Stimulated activated CD4-positive, alpha-beta T cell treated with anti-CD3 and anti-CD28 coated beads, Interleukin-4, amount 100 ng/mL, for 1 hour (primary cell): ENCODE data around the gene TCEA3.

Experiments used
- DNase-seq: peaks from one replicate; pipeline ENCODE4 v3.0.0-alpha.2; 2020

Gene TCEA3

DNA sequence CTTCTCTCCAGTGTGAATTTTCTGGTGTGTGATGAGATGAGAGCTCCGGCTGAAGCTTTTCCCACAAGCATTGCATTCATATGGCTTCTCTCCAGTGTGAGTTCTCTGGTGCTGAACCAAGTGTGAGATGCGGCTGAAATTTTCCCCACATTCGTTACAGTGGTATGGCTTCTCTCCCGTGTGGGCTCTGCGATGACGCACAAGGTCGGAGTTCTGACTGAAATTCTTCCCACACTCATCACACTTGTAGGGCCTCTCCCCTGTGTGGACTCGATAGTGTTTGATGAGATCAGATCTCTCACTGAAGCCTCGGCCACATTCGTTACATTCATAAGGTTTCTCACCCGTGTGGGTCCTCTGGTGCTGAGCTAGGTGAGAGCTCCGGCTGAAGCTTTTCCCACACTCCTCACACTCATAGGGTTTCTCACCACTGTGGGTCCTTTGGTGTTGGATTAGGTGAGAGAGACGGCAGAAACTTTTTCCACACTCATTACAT is 62.3 kb downstream of the TCEA3 start:
- DNase-seq = no peak

DNA sequence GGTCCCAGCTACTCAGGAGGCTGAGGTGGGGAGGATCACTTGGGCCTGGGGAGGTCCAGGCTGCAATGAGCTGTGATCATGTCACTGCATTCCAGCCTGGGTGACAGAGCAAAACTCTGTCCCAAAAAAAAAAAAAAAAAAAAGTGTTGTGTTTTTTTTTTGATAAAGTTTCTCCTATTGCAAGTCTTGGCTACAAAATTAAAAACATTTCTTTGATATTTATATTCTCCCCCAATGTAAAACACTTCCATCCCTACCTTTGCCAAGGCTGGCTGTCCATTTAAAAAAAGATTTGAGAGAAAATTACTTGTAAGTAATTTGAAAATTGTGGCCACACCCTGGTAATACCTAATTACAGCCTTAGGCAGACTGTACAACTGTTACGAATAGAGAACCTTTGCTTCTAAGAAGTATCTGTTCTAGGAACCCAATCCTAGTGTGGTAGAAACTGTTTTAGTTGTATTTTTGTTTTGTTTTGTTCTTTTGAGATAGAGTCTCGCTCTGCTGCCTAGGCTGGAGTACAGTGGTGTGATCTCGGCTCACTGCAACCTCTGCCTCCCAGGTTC is 66.2 kb downstream of the TCEA3 start:
- DNase-seq = no peak

DNA sequence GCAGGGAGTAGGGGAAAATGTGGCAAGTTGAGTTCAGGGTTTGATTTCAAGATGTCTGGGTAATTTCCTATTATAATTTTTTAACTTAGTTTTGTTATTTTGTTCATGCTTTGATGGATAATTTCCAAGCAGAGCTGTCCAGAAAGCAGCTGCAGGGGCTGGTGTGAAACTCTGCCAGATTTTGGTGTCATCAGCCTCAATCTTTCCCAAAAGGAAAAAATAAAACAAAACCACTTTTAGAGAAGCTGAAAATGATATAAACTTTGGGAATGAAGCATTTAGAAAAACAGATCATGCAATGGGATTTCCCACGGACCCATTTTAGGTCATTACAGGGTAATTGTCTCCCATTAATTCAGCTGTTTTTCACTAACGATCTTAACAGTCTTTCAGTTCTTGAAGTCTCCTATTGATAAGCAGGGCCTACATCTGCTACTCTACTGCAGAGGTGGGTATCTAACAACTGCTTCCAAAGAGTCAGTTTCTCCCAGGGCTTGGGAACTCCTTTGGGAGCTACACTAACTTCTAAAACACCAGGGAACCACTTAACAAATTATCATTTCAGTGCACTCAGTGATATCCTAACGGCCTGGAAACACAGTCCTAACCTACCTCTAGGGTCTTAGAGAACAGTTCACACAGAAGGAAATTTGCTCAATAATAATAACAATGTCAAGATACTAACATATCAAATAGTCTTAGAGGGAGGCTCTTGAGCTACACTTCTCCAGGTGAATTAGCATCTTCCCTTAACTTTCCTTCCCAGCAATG is 67.2 kb downstream of the TCEA3 start:
- DNase-seq = no peak

- no peak for DNase-seq
Measured at GRCh38 chr1:23356471-23357137, 67.9 kb downstream of the TCEA3 start.

GRCh38 chr1:23354245-23354644 is 70.3 kb downstream of the TCEA3 start:
- DNase-seq = no peak

DNA sequence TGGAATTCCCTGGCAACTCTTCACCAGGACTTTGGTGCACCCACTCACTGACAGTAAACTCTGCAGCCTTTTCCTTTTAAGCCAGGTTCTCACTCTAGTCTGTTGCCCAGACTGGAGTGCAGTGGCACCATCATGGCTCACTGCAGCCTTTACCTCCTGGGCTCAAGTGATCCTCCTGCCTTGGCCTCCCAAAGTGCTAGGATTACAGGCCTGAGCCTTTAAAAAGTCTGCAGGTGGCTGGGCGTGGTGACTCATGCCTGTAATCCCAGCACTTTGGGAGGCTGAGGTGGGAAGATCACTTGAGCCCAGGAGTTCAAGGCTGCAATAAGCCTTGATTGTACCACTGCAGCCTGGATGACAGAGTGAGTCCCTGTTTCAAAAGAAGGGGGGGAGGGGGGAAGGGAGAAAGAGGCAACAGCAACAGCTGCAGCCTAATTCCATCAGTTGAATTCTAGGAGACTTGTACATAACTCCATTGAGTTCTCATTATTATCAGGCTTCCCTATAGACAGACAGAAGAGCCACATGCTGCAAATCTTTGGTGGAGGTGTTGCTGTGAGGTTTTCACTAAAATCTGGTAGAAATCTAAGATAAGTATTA is 72.4 kb downstream of the TCEA3 start:
- no peak for DNase-seq

GRCh38 chr1:23345920-23346319 is 78.6 kb downstream of the TCEA3 start:
- no peak for DNase-seq

- no peak for DNase-seq
Measured at GRCh38 chr1:23344987-23345472, 79.5 kb downstream of the TCEA3 start.

- peak; percentile 100 for DNase-seq
Measured at GRCh38 chr1:23344111-23344986, 80.2 kb downstream of the TCEA3 start, which contains the start of gene HNRNPR. TSS of gene HNRNPR (minus strand) at chr1:23344284. CDS start at chr1:23341008, 3,276 bp downstream.

DNA sequence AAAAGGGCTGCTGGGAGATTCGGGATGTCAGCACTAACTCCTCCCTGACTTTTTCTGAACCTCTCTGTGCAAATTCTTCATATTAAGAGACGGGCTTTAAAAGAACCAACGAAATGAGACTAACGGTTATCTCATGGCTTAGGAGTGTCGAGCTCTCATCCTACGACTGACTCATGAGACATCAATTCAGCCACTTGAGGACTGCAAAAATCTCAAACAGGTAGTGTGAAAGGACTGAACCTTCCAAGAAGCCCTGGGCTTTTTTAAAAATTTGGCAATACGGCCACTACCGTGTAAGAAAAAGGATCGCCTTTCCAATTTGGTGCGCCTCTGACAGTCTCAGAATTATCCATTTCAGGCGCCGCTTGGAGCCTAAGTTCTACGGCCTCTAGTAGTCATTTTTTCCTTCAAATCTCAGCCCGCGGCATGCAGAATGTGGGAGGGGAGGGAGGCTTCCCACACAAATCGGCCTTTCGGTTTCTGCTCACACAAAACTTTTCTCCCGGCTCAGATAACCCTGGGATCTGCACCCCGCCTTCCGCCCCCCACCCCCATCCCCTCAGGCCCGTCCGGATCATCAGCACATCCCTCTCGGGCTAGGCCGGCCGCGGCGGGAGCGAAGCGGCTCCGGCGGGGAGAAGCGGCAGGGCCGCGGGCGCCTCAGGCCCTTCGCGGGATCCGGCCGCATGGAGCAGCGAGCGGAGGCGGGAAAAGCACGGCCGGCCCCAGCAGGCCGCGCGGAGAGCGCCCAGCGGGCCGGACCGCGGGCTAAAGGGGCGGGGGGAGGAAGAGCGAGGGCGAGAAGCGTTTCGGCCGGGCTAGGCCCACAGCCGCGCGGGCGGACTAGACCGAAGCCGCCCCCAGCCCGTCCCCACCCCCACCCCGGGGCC is 81.1 kb downstream of the TCEA3 start:
- peak; percentile 56 for DNase-seq

DNA sequence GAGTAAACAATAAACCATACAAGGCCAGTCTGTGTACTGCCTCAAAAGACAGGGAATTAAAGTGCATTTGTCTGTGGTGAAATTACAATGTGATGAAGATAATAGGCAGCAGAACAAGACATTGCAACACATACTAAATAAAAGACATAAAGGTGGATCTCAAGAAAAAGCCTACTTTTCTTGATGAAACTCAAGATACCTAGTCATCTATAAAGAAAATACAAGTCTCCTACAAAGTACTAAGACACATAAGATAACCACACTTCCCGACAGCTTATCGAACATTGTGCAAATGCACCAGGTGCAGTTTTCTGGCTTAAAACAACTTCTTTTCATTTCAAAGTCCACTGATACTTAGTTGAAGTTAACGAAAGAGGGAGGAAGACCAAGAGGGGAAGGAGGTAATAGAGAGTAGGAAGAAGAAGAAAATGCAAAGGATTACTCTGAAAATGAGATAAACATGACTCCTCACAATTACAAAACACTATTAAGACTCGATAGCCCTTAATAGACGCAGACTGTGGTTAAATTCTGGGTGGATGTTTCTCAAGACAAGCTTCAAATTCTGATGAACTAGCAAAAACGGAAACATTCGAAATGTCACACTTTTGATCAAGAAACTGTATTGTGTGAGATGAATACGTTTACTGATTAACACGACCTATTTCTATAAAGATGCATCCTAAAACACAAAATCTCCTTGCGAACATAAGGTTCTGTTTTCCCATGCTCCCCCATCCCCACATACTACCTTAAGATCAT is 82.4 kb downstream of the TCEA3 start:
- DNase-seq = no peak

DNA sequence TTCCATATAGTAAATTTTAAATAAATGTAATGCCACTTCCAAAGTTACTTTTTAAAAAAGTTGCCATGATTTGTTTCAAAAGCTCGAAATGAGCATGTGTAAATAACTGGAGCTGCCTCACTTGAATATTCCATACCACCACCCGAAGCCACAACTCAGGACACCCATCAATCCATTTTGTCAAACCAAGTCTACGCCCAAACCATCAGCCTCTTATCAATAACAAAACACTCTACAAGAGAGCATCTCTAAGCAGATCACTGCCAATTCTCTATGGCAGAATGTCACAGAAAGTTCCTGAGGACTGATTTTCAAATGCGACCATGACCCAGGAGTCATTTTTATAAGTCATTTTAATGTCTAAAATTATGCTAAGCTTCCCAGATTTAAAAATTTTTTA is 84.9 kb downstream of the TCEA3 start:
- DNase-seq = no peak

GRCh38 chr1:23337869-23338268 is 86.7 kb downstream of the TCEA3 start:
- DNase-seq = no peak

GRCh38 chr1:23331713-23332112 is 92.8 kb downstream of the TCEA3 start:
- no peak for DNase-seq
